ENCODE data around the gene ACER3.
"Not testable (repeated sequence)": the region's sequence is repeated elsewhere in the genome, so short reads cannot be mapped to it uniquely, and the experiment has no call there.

ACER3 gene

DNA sequence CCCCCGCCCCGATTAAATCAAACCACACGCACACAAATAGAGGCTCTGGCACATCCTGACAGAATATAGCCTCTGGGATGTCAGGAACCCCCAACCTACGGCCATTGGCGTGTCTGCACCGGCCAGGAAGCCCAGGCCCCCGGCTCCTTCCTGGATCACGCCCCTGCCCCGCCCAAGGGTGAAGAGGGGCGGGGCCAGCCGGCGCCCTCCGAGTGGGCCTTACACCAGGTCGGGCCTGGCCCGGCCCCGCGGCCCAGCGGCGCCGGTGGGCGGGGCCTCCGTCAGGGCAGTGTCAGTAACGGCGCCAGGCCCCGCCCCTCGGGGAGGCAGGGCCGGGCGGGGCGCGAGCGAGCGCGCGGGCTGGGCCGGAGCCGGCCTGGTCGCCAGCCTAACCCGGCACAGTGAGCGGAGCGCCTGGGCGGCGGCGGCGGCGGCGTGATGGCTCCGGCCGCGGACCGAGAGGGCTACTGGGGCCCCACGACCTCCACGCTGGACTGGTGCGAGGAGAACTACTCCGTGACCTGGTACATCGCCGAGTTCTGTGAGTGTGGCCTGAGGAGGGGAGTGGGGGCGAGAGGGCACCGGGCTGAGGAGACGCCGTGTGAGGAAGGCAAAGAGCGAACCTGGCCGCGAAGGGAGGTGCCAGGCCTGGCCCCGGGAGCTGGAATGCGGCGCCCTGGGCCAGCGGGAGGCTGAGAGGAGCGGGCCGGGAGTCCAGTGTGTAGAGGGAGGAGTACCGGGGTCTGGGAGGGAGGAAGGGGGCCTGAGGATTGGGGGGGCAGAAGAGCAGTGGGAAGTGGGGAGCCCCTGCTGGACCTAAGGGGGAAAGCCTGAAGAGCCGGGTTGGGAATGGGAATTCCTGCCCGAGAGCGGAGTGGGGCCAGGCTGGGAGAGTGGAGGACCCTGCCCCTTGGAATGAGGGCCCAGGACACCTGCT, at the start of gene ACER3:
Gene ACER3 (plus strand): TSS at position 380 of the 937 bp plus-strand sequence. CDS start 59 bp downstream, at position 439.
- TF ChIP-seq ARNT (IDR thresholded peaks at IDR 0.05) (no peak), L3MBTL2 (conservative IDR thresholded peaks at IDR 0.05) (peak; percentile 22; the same call in 1 of the 2 replicates), ELF4 (IDR thresholded peaks at IDR 0.05) (no peak), TARDBP (IDR thresholded peaks at IDR 0.05) (no peak), HDGF (IDR thresholded peaks at IDR 0.05; ENCODE audit: borderline replicate concordance) (no peak), SUZ12 (IDR thresholded peaks at IDR 0.05) (no peak), BHLHE40 (IDR thresholded peaks at IDR 0.05; ENCODE audit: borderline replicate concordance) (no peak), NFRKB (IDR thresholded peaks at IDR 0.05) (no peak)
- CTCF ChIA-PET: interaction anchor here (1.0 kb wide), 1 partner anchor 58 kb away, joined by 3 read pairs; no protein-coding TSS in a partner anchor
- POLR2A ChIA-PET: interaction anchor here (0.9 kb wide), 2 partner anchors 8 to 58 kb away, joined by 3 read pairs; no protein-coding TSS in a partner anchor
- peak; percentile 98 for DNase-seq (ENCODE audit: extremely low spot score)

DNA sequence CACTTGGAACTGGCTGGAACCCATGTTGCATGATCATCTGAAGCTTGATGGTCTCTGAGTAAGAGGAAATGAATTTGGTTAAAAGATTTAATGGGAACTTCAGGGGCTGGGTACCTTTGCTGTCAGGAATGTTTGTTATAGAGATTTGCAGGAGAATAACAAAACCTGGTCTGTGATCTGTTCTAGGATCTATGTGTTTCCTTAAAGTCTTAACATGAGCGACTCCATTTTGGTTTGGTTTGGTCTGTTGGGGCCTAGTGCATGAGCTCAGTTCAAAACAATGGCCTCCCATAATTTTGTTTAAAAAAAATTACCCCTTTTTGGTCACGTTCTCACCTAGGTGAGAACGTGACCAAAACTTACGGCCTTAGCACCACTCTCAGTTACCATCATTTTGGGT, 49.5 kb upstream of the ACER3 start:
- no peak for TF ChIP-seq FOXK2 (IDR thresholded peaks at IDR 0.05)
- CTCF ChIA-PET: interaction anchor here (1.3 kb wide), 1 partner anchor 108 kb away, joined by 4 read pairs; no protein-coding TSS in a partner anchor
- POLR2A ChIA-PET: no interaction called here
- DNase-seq (ENCODE audit: extremely low spot score): no peak

DNA sequence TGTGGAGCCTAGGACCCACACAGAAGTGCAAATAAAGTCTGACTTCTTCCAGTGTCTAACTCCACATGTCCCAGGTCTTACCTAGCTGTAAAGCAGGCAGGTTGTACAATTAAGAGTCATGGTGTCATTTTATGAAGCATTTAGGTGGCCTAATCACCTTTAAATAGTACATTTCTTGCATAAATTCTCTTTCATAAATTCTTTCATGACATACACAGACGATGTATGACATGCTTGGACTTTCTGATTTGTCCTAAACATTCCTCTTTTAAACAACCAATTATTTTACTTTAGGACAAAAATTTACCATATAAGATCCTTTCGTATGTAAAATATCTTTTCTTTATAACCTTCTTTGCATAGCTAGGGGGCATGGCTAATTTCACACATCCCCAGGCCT, 46.3 kb upstream of the ACER3 start:
- CTCF ChIA-PET: no interaction called here
- no peak for DNase-seq (ENCODE audit: extremely low spot score)
- POLR2A ChIA-PET: no interaction called here
- TF ChIP-seq ARNT (IDR thresholded peaks at IDR 0.05): no peak
- no peak for TF ChIP-seq ZNF384 (IDR thresholded peaks at IDR 0.05)
- TF ChIP-seq FOXM1 (IDR thresholded peaks at IDR 0.05; ENCODE audit: borderline replicate concordance): no peak
- no peak for TF ChIP-seq HDGF (IDR thresholded peaks at IDR 0.05; ENCODE audit: borderline replicate concordance)
- no peak for TF ChIP-seq L3MBTL2 (conservative IDR thresholded peaks at IDR 0.05)
- no peak for TF ChIP-seq TARDBP (IDR thresholded peaks at IDR 0.05)
- TF ChIP-seq BHLHE40 (IDR thresholded peaks at IDR 0.05; ENCODE audit: borderline replicate concordance): no peak

DNA sequence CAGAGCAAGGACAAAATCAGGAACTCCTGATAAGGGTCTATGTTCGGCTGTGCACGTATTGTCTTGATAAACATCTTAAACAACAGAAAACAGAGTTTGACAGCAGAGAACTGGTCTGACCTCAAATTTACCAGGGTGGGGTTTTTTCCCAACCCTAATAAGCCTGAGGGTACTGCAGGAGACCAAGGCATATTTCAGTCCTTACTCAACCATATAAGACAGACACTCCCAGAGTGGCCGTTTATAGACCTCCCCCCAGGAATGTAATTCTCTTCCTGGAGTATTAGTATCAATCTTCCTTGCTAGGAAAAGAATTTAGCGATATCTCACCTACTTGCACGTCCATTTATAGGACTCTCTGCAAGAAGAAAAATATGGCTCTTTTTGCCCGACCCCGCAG, 45.0 kb upstream of the ACER3 start:
- CTCF ChIA-PET; POLR2A ChIA-PET; DNase-seq (ENCODE audit: extremely low spot score): not testable (repeated sequence)

DNA sequence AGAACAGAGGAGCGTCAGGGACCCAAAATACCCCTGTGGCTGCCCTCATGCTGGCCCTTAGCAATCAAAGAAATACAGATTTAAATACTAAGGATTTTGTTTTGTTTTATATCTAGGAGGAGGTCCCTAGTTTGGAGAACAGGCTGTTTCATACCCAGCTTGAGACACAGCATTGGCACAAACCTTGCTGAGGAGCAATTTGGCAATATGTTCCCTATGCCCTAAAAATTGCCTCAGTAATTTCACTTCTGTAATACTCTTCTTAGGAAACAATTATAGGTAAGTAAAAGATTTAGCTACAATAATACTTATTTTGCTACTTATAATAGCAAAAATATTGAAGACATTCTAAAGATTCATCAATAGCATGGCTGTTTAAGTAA, 40.5 kb upstream of the ACER3 start:
- POLR2A ChIA-PET: no interaction called here
- TF ChIP-seq NFRKB (IDR thresholded peaks at IDR 0.05) (no peak), FOXM1 (IDR thresholded peaks at IDR 0.05; ENCODE audit: borderline replicate concordance) (no peak), ELF4 (IDR thresholded peaks at IDR 0.05) (no peak), TARDBP (IDR thresholded peaks at IDR 0.05) (no peak), LEF1 (IDR thresholded peaks at IDR 0.05; ENCODE audit: borderline replicate concordance) (no peak), FOXK2 (IDR thresholded peaks at IDR 0.05) (no peak), ARNT (IDR thresholded peaks at IDR 0.05) (no peak), CTBP1 (IDR thresholded peaks at IDR 0.05; ENCODE audit: borderline replicate concordance) (no peak), BHLHE40 (IDR thresholded peaks at IDR 0.05; ENCODE audit: borderline replicate concordance) (no peak), SP1 (IDR thresholded peaks at IDR 0.05) (no peak), SUZ12 (IDR thresholded peaks at IDR 0.05) (no peak), HDGF (IDR thresholded peaks at IDR 0.05; ENCODE audit: borderline replicate concordance) (no peak), ZNF384 (IDR thresholded peaks at IDR 0.05) (no peak), FOXA1 (IDR thresholded peaks at IDR 0.05) (no peak)
- TF ChIP-seq, protein P1, sequence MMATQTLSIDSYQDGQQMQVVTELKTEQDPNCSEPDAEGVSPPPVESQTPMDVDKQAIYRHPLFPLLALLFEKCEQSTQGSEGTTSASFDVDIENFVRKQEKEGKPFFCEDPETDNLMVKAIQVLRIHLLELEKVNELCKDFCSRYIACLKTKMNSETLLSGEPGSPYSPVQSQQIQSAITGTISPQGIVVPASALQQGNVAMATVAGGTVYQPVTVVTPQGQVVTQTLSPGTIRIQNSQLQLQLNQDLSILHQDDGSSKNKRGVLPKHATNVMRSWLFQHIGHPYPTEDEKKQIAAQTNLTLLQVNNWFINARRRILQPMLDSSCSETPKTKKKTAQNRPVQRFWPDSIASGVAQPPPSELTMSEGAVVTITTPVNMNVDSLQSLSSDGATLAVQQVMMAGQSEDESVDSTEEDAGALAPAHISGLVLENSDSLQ (IDR thresholded peaks at IDR 0.05): no peak
- CTCF ChIA-PET: no interaction called here
- no peak for DNase-seq (ENCODE audit: extremely low spot score)

DNA sequence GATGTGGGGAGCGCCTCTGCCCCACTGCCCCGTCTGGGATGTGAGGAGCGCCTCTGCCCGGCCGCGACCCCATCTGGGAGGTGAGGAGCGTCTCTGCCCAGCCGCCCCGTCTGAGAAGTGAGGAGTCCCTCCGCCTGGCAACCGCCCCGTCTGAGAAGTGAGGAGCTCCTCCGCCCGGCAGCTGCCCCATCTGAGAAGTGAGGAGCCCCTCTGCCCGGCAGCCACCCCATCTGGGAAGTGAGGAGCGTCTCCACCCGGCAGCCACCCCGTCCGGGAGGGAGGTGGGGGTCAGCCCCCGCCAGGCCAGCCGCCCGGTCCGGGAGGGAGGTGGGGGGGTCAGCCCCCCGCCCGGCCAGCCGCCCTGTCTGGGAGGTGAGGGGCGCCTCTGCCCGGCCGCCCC, 39.3 kb upstream of the ACER3 start:
- DNase-seq (ENCODE audit: extremely low spot score); CTCF ChIA-PET; POLR2A ChIA-PET: not testable (repeated sequence)

DNA sequence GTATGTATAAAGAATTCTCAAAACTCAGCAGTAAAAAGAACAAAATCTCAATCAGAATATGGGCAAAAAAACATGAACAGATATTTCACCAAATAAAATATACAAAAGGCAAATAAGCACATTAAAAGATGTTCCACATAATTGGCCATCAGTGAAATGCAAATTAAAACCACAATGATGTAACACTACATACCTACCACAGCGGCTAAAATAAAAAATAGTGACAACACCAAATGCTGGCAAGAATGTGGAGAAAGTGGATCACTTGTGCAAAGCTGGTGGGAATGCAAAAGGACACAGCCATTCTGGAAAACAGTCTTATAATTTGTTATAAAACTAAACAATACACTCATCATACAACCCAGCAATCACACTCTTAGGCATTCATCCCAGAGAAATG, 38.3 kb upstream of the ACER3 start:
- no peak for TF ChIP-seq LEF1 (IDR thresholded peaks at IDR 0.05; ENCODE audit: borderline replicate concordance)
- no peak for TF ChIP-seq SUZ12 (IDR thresholded peaks at IDR 0.05)
- TF ChIP-seq BHLHE40 (IDR thresholded peaks at IDR 0.05; ENCODE audit: borderline replicate concordance): no peak
- TF ChIP-seq ELF4 (IDR thresholded peaks at IDR 0.05): no peak
- no peak for TF ChIP-seq ARNT (IDR thresholded peaks at IDR 0.05)
- no peak for TF ChIP-seq FOXA1 (IDR thresholded peaks at IDR 0.05)
- TF ChIP-seq TARDBP (IDR thresholded peaks at IDR 0.05): no peak
- TF ChIP-seq, protein P1 (IDR thresholded peaks at IDR 0.05): no peak
- no peak for TF ChIP-seq NFRKB (IDR thresholded peaks at IDR 0.05)
- TF ChIP-seq FOXK2 (IDR thresholded peaks at IDR 0.05): no peak
- no peak for TF ChIP-seq HDGF (IDR thresholded peaks at IDR 0.05; ENCODE audit: borderline replicate concordance)
- no peak for TF ChIP-seq CTBP1 (IDR thresholded peaks at IDR 0.05; ENCODE audit: borderline replicate concordance)
- no peak for TF ChIP-seq SP1 (IDR thresholded peaks at IDR 0.05)
- no peak for TF ChIP-seq L3MBTL2 (conservative IDR thresholded peaks at IDR 0.05)
- no peak for TF ChIP-seq FOXM1 (IDR thresholded peaks at IDR 0.05; ENCODE audit: borderline replicate concordance)
- no peak for TF ChIP-seq ZNF384 (IDR thresholded peaks at IDR 0.05)
- no peak for DNase-seq (ENCODE audit: extremely low spot score)
- ChIA-PET CTCF (no interaction called here), POLR2A (no interaction called here)

Measured in HEK293T (cell line).